HEK293 (cell line): ENCODE data around the gene KIRREL3.

Source experiments
- BCL11A ChIP-seq: fragments of 450-650 bp; formaldehyde crosslinking; IDR thresholded peaks from 2 replicates; pipeline ENCODE4 v1.5.1; 2016; ENCODE audit warnings: low read depth, missing biosample characterization, missing genetic modification characterization
- EGR2 ChIP-seq: fragments of 450-650 bp; formaldehyde crosslinking; IDR thresholded peaks from 2 replicates; pipeline ENCODE4 v1.5.1; 2016; ENCODE audit warnings: low read depth, missing biosample characterization, missing genetic modification characterization
- MZF1 ChIP-seq: fragments of 450-650 bp; formaldehyde crosslinking; IDR thresholded peaks from 2 replicates; pipeline ENCODE4 v1.5.1; 2017; ENCODE audit warnings: missing biosample characterization, missing genetic modification characterization, borderline replicate concordance
- RBAK ChIP-seq: fragments of 450-650 bp; formaldehyde crosslinking; IDR thresholded peaks from 2 replicates; pipeline ENCODE4 v1.5.1; 2016; ENCODE audit warnings: missing biosample characterization, missing genetic modification characterization
- TCF7L2 ChIP-seq: IDR thresholded peaks from 2 replicates; pipeline ENCODE4 v1.6.1; 2011; ENCODE audit warnings: low read depth, mild to moderate bottlenecking, inconsistent platforms, low read length, moderate library complexity, borderline replicate concordance
- ZFP3 ChIP-seq: fragments of 450-650 bp; formaldehyde crosslinking; IDR thresholded peaks from 2 replicates; pipeline ENCODE4 v1.5.1; 2016; ENCODE audit warnings: low read depth, missing biosample characterization, missing genetic modification characterization
- ZNF157 ChIP-seq: fragments of 450-650 bp; formaldehyde crosslinking; IDR thresholded peaks from 2 replicates; pipeline ENCODE4 v1.5.1; 2016; ENCODE audit warnings: missing biosample characterization, missing genetic modification characterization
- ZNF350 ChIP-seq: fragments of 450-650 bp; formaldehyde crosslinking; IDR thresholded peaks from 2 replicates; pipeline ENCODE4 v1.5.0; 2017; ENCODE audit warnings: missing biosample characterization, mild to moderate bottlenecking, missing genetic modification characterization
- ZNF473 ChIP-seq: fragments of 450-650 bp; formaldehyde crosslinking; IDR thresholded peaks from 2 replicates; pipeline ENCODE4 v1.5.1; 2017; ENCODE audit warnings: missing biosample characterization, missing genetic modification characterization
- ZNF830 ChIP-seq: fragments of 450-650 bp; IDR thresholded peaks from 2 replicates; pipeline ENCODE4 v1.5.0; 2018; ENCODE audit warnings: missing biosample characterization, missing genetic modification characterization, low read depth, mild to moderate bottlenecking, moderate library complexity
- TF ChIP-seq, protein P1 (sequence below): fragments of 450-650 bp; formaldehyde crosslinking; IDR thresholded peaks from 2 replicates; pipeline ENCODE4 v1.5.1; 2016; ENCODE audit warnings: missing biosample characterization, missing genetic modification characterization
- TF ChIP-seq, protein P2 (sequence below): fragments of 450-650 bp; formaldehyde crosslinking; IDR thresholded peaks from 2 replicates; pipeline ENCODE4 v1.5.1; 2016; ENCODE audit warnings: missing biosample characterization, missing genetic modification characterization
- TF ChIP-seq, protein P3 (sequence below): fragments of 450-650 bp; formaldehyde crosslinking; IDR thresholded peaks from 2 replicates; pipeline ENCODE4 v1.5.1; 2016; ENCODE audit warnings: missing biosample characterization, missing genetic modification characterization

GRCh38 chr11:126809514-126810289 is 190.9 kb downstream of the KIRREL3 start:
- no peak for TF ChIP-seq ZNF473
- TF ChIP-seq, protein P1, sequence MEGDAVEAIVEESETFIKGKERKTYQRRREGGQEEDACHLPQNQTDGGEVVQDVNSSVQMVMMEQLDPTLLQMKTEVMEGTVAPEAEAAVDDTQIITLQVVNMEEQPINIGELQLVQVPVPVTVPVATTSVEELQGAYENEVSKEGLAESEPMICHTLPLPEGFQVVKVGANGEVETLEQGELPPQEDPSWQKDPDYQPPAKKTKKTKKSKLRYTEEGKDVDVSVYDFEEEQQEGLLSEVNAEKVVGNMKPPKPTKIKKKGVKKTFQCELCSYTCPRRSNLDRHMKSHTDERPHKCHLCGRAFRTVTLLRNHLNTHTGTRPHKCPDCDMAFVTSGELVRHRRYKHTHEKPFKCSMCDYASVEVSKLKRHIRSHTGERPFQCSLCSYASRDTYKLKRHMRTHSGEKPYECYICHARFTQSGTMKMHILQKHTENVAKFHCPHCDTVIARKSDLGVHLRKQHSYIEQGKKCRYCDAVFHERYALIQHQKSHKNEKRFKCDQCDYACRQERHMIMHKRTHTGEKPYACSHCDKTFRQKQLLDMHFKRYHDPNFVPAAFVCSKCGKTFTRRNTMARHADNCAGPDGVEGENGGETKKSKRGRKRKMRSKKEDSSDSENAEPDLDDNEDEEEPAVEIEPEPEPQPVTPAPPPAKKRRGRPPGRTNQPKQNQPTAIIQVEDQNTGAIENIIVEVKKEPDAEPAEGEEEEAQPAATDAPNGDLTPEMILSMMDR = no peak
- no peak for TF ChIP-seq BCL11A (tag by site-specific recombination)
- TF ChIP-seq ZFP3 (tag by site-specific recombination) = no peak
- TF ChIP-seq, protein P2, sequence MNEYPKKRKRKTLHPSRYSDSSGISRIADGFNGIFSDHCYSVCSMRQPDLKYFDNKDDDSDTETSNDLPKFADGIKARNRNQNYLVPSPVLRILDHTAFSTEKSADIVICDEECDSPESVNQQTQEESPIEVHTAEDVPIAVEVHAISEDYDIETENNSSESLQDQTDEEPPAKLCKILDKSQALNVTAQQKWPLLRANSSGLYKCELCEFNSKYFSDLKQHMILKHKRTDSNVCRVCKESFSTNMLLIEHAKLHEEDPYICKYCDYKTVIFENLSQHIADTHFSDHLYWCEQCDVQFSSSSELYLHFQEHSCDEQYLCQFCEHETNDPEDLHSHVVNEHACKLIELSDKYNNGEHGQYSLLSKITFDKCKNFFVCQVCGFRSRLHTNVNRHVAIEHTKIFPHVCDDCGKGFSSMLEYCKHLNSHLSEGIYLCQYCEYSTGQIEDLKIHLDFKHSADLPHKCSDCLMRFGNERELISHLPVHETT (tag by site-specific recombination) = no peak
- TF ChIP-seq TCF7L2 = no peak
- TF ChIP-seq RBAK (tag by site-specific recombination) = no peak
- TF ChIP-seq, protein P3, sequence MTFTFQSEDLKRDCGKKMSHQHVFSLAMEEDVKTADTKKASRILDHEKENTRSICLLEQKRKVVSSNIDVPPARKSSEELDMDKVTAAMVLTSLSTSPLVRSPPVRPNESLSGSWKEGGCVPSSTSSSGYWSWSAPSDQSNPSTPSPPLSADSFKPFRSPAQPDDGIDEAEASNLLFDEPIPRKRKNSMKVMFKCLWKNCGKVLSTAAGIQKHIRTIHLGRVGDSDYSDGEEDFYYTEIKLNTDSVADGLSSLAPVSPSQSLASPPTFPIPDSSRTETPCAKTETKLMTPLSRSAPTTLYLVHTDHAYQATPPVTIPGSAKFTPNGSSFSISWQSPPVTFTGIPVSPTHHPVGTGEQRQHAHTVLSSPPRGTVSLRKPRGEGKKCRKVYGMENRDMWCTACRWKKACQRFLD (tag by site-specific recombination) = no peak
- TF ChIP-seq MZF1 (tag by site-specific recombination) = no peak
- no peak for TF ChIP-seq ZNF350 (tag by site-specific recombination)
- TF ChIP-seq ZNF830 (tag by site-specific recombination) = no peak
- no peak for TF ChIP-seq ZNF157 (tag by site-specific recombination)
- TF ChIP-seq EGR2 (tag by site-specific recombination) = no peak
